Cardiac muscle cell (in vitro differentiated cells and primary cell): Measurements from ENCODE around the gene ALDH1A1. TPM values are rescaled to one million over a fixed set of nuclear protein-coding genes. Genes with fewer than 3 reads are reported as not detected.

Experiments
- DNase-seq, 2 donors: peaks; one replicate each; pipeline versions ENCODE4 v3.0.0 to v3.0.0-alpha.2; 2010 to 2017; ENCODE audit warnings: low read depth in 1 of 2, low spot score in 1 of 2
- H3K27ac ChIP-seq: fragments of 200-600 bp; sonication (generic); 2 replicates; pipeline ENCODE4 v1.5.1; 2016
- H3K27me3 ChIP-seq: fragments of 200-600 bp; sonication (generic); 2 replicates; pipeline ENCODE4 v1.6.0; 2016; ENCODE audit warnings: control low read depth
- H3K36me3 ChIP-seq: fragments of 200-600 bp; sonication (generic); 2 replicates; pipeline ENCODE4 v1.5.1; 2016; ENCODE audit warnings: control low read depth
- H3K4me1 ChIP-seq: fragments of 200-600 bp; sonication (generic); 2 replicates; pipeline ENCODE4 v1.8.1; 2017; ENCODE audit warnings: low read depth, mild to moderate bottlenecking, mixed run types
- H3K4me3 ChIP-seq: fragments of 200-600 bp; sonication (generic); 2 replicates; pipeline ENCODE4 v1.5.1; 2016; ENCODE audit warnings: mild to moderate bottlenecking
- H3K9me3 ChIP-seq: fragments of 200-600 bp; sonication (generic); 2 replicates; pipeline ENCODE4 v1.5.1; 2017; ENCODE audit warnings: low read depth, mild to moderate bottlenecking, control low read depth
- CTCF ChIP-seq: IDR thresholded peaks from 2 replicates; pipeline ENCODE4 v1.5.1; 2012; ENCODE audit warnings: low read depth, mild to moderate bottlenecking, low read length
- polyA plus RNA-seq: library from polyadenylated mRNA; unstranded; fragments of >200 nt; fragmentation: Nextera tagmentation; extraction: Ambion mirVana; gene quantifications from 2 replicates; pipeline ENCODE4 v1.2.1, GENCODE V29; 2016
- total RNA-seq: library from RNA; depleted of rRNA; stranded (reverse); fragments of >200 nt; gene quantifications from 2 replicates; pipeline ENCODE4 v1.2.3, GENCODE V29; 2016

The ALDH1A1 gene
- total and polyA plus RNA-seq, 2 experiments from 2014 or later: 0.48 to 1.6 TPM

GRCh38 chr9:72883875-72884274 is 69.0 kb downstream of the ALDH1A1 start:
- Histone ChIP-seq H3K4me3 (no peak overlapping the region), H3K9me3 (no peaks in the 10 kb centered on the region), H3K4me1 (no peaks in the 10 kb centered on the region), H3K36me3 (no peaks in the 10 kb centered on the region), H3K27me3 (no peaks in the 10 kb centered on the region), H3K27ac (no peak overlapping the region)
- TF ChIP-seq CTCF: no peak
- DNase-seq: no peak

GRCh38 chr9:72882117-72882775 is 70.6 kb downstream of the ALDH1A1 start:
- no peaks in the 10 kb centered on the region for H3K9me3 ChIP-seq
- no peak overlapping the region for H3K4me3 ChIP-seq
- no peaks in the 10 kb centered on the region for H3K4me1 ChIP-seq
- H3K27ac ChIP-seq: no peak overlapping the region
- no peaks in the 10 kb centered on the region for H3K27me3 ChIP-seq
- no peaks in the 10 kb centered on the region for H3K36me3 ChIP-seq
- TF ChIP-seq CTCF: no peak
- DNase-seq: no peak

DNA sequence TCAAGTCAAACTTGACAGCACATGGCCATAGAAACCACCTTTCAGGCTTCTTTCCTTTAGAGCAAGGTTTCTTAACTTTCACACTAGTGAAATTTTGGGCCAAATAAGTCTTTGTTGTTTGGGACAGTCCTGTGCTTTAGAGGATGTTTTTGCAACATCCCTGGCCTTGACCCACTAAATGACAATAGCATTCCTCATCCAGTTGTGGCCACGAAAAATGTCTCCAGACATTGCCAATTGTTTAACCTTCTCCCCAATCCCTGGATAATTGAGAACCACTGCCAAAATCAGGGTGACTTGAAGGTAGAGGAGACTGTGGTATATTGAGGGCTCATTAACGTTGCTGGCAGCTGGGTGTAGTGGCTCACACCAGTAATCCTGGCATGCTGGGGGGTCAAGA is 72.0 kb downstream of the ALDH1A1 start:
- no peaks in the 10 kb centered on the region for H3K9me3 ChIP-seq

DNA sequence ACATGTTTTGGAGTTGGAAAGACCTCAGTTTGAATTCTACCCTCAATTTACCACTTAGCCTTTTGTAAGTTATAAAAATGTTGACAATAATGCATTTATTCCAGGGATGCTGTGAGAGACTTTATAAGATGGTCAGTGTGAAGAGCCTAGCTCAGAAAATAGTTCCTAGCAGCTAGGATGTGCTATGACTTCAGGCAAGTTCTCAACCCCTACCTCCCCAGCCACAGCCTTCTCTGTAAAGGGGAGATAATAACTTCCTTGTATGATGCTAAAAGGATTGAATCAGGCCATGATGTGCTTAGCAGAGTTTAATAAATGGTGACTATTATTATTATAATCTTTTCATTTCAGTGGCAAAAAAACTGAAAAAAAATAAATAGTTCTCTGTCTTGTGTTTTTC is 77.6 kb downstream of the ALDH1A1 start:
- Histone ChIP-seq H3K27me3 (no peaks in the 10 kb centered on the region), H3K4me3 (no peak overlapping the region), H3K9me3 (no peaks in the 10 kb centered on the region), H3K4me1 (no peaks in the 10 kb centered on the region), H3K36me3 (no peaks in the 10 kb centered on the region), H3K27ac (no peak overlapping the region)
- DNase-seq: no peak
- no peak for TF ChIP-seq CTCF

More for the DNA sequence above, 72.0 kb downstream of the ALDH1A1 start:
- H3K4me1 ChIP-seq: no peaks in the 10 kb centered on the region
- H3K36me3 ChIP-seq: no peaks in the 10 kb centered on the region
- no peak overlapping the region for H3K4me3 ChIP-seq
- DNase-seq: no peak
- no peaks in the 10 kb centered on the region for H3K27me3 ChIP-seq
- H3K27ac ChIP-seq: no peak overlapping the region
- TF ChIP-seq CTCF: no peak

GRCh38 chr9:72874344-72874743 is 78.5 kb downstream of the ALDH1A1 start:
- Histone ChIP-seq H3K4me3 (no peak overlapping the region), H3K36me3 (no peaks in the 10 kb centered on the region), H3K9me3 (no peaks in the 10 kb centered on the region), H3K27me3 (no peaks in the 10 kb centered on the region), H3K4me1 (no peaks in the 10 kb centered on the region), H3K27ac (no peak overlapping the region)
- no peak for TF ChIP-seq CTCF
- no peak for DNase-seq

DNA sequence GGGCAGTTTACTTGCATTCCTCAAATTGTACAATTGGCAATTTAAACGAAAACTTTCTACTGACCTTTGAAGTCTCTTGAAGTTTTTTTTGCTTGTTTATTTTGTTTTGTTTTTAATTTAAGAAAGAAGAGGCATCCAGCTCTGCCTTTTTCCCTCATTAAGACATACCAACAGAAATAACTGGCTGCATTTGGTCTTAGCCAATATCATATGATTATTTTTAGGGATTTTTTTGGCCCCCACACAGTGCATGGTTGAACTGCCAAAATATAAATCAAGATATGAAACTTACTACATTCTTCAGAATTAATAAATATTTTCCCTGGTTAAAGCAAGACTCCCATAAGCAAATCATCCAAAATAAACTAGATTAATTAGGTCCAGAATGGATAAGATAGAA is 79.4 kb downstream of the ALDH1A1 start:
- Histone ChIP-seq H3K36me3 (no peaks in the 10 kb centered on the region), H3K27me3 (no peaks in the 10 kb centered on the region), H3K9me3 (no peaks in the 10 kb centered on the region), H3K4me1 (no peaks in the 10 kb centered on the region), H3K4me3 (no peak overlapping the region), H3K27ac (no peak overlapping the region)
- DNase-seq: no peak
- TF ChIP-seq CTCF: no peak
